Hepatocyte (in vitro differentiated cells): ENCODE data around the gene MAGI2. TPM values are rescaled to one million over a fixed set of nuclear protein-coding genes. Genes with fewer than 3 reads are reported as not detected.

Experiments used
- DNase-seq: peaks from one replicate; pipeline ENCODE4 v3.0.0-alpha.2; 2016; ENCODE audit warnings: low spot score
- H2AFZ ChIP-seq: fragments of 200-600 bp; sonication (generic); 2 replicates; pipeline ENCODE4 v1.6.0; 2016; ENCODE audit warnings: antibody characterized with exemption, mild to moderate bottlenecking
- H3K27ac ChIP-seq: fragments of 200-600 bp; sonication (generic); 2 replicates; pipeline ENCODE4 v1.5.1; 2016; ENCODE audit warnings: mild to moderate bottlenecking
- H3K27me3 ChIP-seq: fragments of 200-600 bp; sonication (generic); 2 replicates; pipeline ENCODE4 v1.6.1; 2016
- H3K36me3 ChIP-seq: fragments of 200-600 bp; sonication (generic); replicated peaks from 2 replicates; pipeline ENCODE4 v1.5.1; 2016; ENCODE audit warnings: low read depth; ENCODE audit not compliant: insufficient read depth
- H3K4me1 ChIP-seq: fragments of 200-600 bp; sonication (generic); 2 replicates; pipeline ENCODE4 v1.5.1; 2016; ENCODE audit warnings: mild to moderate bottlenecking, moderate library complexity; ENCODE audit not compliant: insufficient read depth
- H3K4me2 ChIP-seq: fragments of 200-600 bp; sonication (generic); 2 replicates; pipeline ENCODE4 v1.6.0; 2016
- H3K4me3 ChIP-seq: fragments of 200-600 bp; sonication (generic); 2 replicates; pipeline ENCODE4 v1.5.1; 2016; ENCODE audit warnings: mild to moderate bottlenecking
- H3K79me2 ChIP-seq: fragments of 200-600 bp; sonication (generic); 2 replicates; pipeline ENCODE4 v1.6.0; 2017; ENCODE audit warnings: mild to moderate bottlenecking
- H3K9me2 ChIP-seq: fragments of 200-600 bp; sonication (generic); replicated peaks from 2 replicates; pipeline ENCODE4 v1.6.0; 2017; ENCODE audit warnings: mild to moderate bottlenecking; ENCODE audit not compliant: insufficient read depth
- H3K9me3 ChIP-seq: fragments of 200-600 bp; sonication (generic); 2 replicates; pipeline ENCODE4 v1.5.1; 2016; ENCODE audit warnings: low read depth, mild to moderate bottlenecking
- H4K20me1 ChIP-seq: fragments of 200-600 bp; sonication (generic); 2 replicates; pipeline ENCODE4 v1.6.0; 2016; ENCODE audit warnings: mild to moderate bottlenecking; ENCODE audit not compliant: insufficient read depth, poor library complexity, severe bottlenecking
- CTCF ChIP-seq: fragments of 200-600 bp; sonication (generic); IDR thresholded peaks from 2 replicates; pipeline ENCODE4 v1.5.1; 2016; ENCODE audit warnings: antibody characterized with exemption, mild to moderate bottlenecking; ENCODE audit not compliant: poor library complexity
- EZH2 ChIP-seq: fragments of 200-600 bp; sonication (generic); IDR thresholded peaks from 2 replicates; pipeline ENCODE4 v1.6.1; 2016; ENCODE audit warnings: antibody characterized with exemption, mild to moderate bottlenecking, borderline replicate concordance
- EZH2phosphoT487 ChIP-seq: fragments of 200-600 bp; sonication (generic); IDR thresholded peaks from one replicate; pipeline ENCODE4 v1.6.1; 2018; ENCODE audit warnings: antibody characterized with exemption, mild to moderate bottlenecking, low read depth, moderate library complexity; ENCODE audit not compliant: unreplicated experiment, severe bottlenecking
- WGBS: methylation state at CpG from one replicate; pipeline ENCODE4 v1.1.6; 2016; ENCODE audit warnings: low lambda C conversion rate; ENCODE audit errors: missing lambda C conversion rate; 5-methylcytosine and 5-hydroxymethylcytosine counted together
- polyA plus RNA-seq: library from polyadenylated mRNA; unstranded; fragments of >200 nt; fragmentation: Nextera tagmentation; extraction: Ambion mirVana; gene quantifications from 2 replicates; pipeline ENCODE4 v1.2.1, GENCODE V29; 2016
- total RNA-seq: library from RNA; depleted of rRNA; stranded (reverse); fragments of >200 nt; gene quantifications from 2 replicates; pipeline ENCODE4 v1.2.3, GENCODE V29; 2014

Gene MAGI2
- total and polyA plus RNA-seq, 2 experiments from 2014 or later, result 3.1 to 6.7 TPM

- no peak for DNase-seq
- Histone ChIP-seq H3K4me2 (no peak overlapping the region), H3K27ac (no peak overlapping the region), H3K9me3 (no peaks in the 10 kb centered on the region), H3K27me3 (no peaks in the 10 kb centered on the region), H2AFZ (no peak overlapping the region), H3K9me2 (no peaks in the 10 kb centered on the region), H4K20me1 (no peaks in the 10 kb centered on the region), H3K36me3 (no peaks in the 10 kb centered on the region), H3K79me2 (no peaks in the 10 kb centered on the region), H3K4me3 (no peak overlapping the region), H3K4me1 (no peaks in the 10 kb centered on the region)
- TF ChIP-seq CTCF, result no peak
- no peak for TF ChIP-seq EZH2phosphoT487
- TF ChIP-seq EZH2, result no peak
Observed at GRCh38 chr7:78616539-78616938, 836.9 kb downstream of the MAGI2 start.

- H3K4me1 ChIP-seq, result no peaks in the 10 kb centered on the region
- H3K4me3 ChIP-seq, result no peak overlapping the region
- H3K9me3 ChIP-seq, result no peaks in the 10 kb centered on the region
- no peak overlapping the region for H3K4me2 ChIP-seq
- no peaks in the 10 kb centered on the region for H4K20me1 ChIP-seq
- no peak for DNase-seq
- no peaks in the 10 kb centered on the region for H3K9me2 ChIP-seq
- no peaks in the 10 kb centered on the region for H3K36me3 ChIP-seq
- H3K27me3 ChIP-seq, result no peaks in the 10 kb centered on the region
- no peak overlapping the region for H3K27ac ChIP-seq
- WGBS, result 92% methylated on average over 2 of the region's 2 CpGs
- H3K79me2 ChIP-seq, result no peaks in the 10 kb centered on the region
- TF ChIP-seq CTCF, result no peak
- TF ChIP-seq EZH2, result no peak
- TF ChIP-seq EZH2phosphoT487, result no peak
- no peak overlapping the region for H2AFZ ChIP-seq
Observed at GRCh38 chr7:78609281-78609680, 844.2 kb downstream of the MAGI2 start.

GRCh38 chr7:78607099-78607498 is 846.4 kb downstream of the MAGI2 start:
- Histone ChIP-seq H3K4me3 (no peak overlapping the region), H4K20me1 (no peaks in the 10 kb centered on the region), H3K4me1 (no peaks in the 10 kb centered on the region), H3K36me3 (no peaks in the 10 kb centered on the region), H2AFZ (no peak overlapping the region), H3K4me2 (no peak overlapping the region), H3K27me3 (no peaks in the 10 kb centered on the region), H3K79me2 (no peaks in the 10 kb centered on the region), H3K9me2 (no peaks in the 10 kb centered on the region), H3K27ac (peak overlapping the region; percentile 4), H3K9me3 (no peaks in the 10 kb centered on the region)
- TF ChIP-seq CTCF, result peak; percentile 15
- no peak for TF ChIP-seq EZH2
- no peak for TF ChIP-seq EZH2phosphoT487
- no peak for DNase-seq
- WGBS, result 69% methylated on average over 5 of the region's 5 CpGs

- no peak for TF ChIP-seq EZH2
- TF ChIP-seq CTCF, result no peak
- no peak for TF ChIP-seq EZH2phosphoT487
- no peaks in the 10 kb centered on the region for H4K20me1 ChIP-seq
- no peaks in the 10 kb centered on the region for H3K4me1 ChIP-seq
- no peaks in the 10 kb centered on the region for H3K9me3 ChIP-seq
- no peaks in the 10 kb centered on the region for H3K36me3 ChIP-seq
- no peak overlapping the region for H3K4me3 ChIP-seq
- H3K79me2 ChIP-seq, result no peaks in the 10 kb centered on the region
- no peaks in the 10 kb centered on the region for H3K9me2 ChIP-seq
- no peak overlapping the region for H2AFZ ChIP-seq
- H3K27me3 ChIP-seq, result no peaks in the 10 kb centered on the region
- DNase-seq, result no peak
- 97% methylated on average over 1 of the region's 1 CpG for WGBS
- H3K27ac ChIP-seq, result no peak overlapping the region
- no peak overlapping the region for H3K4me2 ChIP-seq
Observed at GRCh38 chr7:78605119-78605518, 848.3 kb downstream of the MAGI2 start.
